OCI-LY7 (cell line): ENCODE measurements around the gene GFI1.

ENCODE experiments used
- CTCF ChIP-seq: fragments of 200-600 bp; sonication (generic); conservative IDR thresholded peaks from 2 replicates; pipeline ENCODE4 v1.5.1; 2014; ENCODE audit warnings: mild to moderate bottlenecking, antibody characterized with exemption, low read length, moderate library complexity, mixed read lengths
- EZH2phosphoT487 ChIP-seq: fragments of 200-600 bp; sonication (generic); IDR thresholded peaks from 2 replicates; pipeline ENCODE4 v1.6.1; 2018; ENCODE audit warnings: low read depth, borderline replicate concordance, mild to moderate bottlenecking, mixed run types, antibody characterized with exemption, low read length, moderate library complexity, mixed read lengths

- TF ChIP-seq CTCF: no peak
- TF ChIP-seq EZH2phosphoT487: peak; percentile 96; the same call in 1 of the 2 replicates
These were observed 2.0 kb downstream of the GFI1 start for GRCh38 chr1:92484472-92485380.
